RPMI7951 (cell line): ENCODE results near the gene TNFSF8. TPM values are rescaled to one million over a fixed set of nuclear protein-coding genes. Genes with fewer than 3 reads are reported as not detected.

Experiments used
- DNase-seq: peaks from one replicate; pipeline ENCODE4 v3.0.0-alpha.2; 2012; ENCODE audit warnings: low read depth
- total RNA-seq: library from RNA; depleted of rRNA; stranded (reverse); fragments of >200 nt; shearing (Covaris generic); gene quantifications from 2 replicates; pipeline ENCODE4 v1.2.3, GENCODE V29; 2014; rRNA removed

The TNFSF8 gene, protein sequence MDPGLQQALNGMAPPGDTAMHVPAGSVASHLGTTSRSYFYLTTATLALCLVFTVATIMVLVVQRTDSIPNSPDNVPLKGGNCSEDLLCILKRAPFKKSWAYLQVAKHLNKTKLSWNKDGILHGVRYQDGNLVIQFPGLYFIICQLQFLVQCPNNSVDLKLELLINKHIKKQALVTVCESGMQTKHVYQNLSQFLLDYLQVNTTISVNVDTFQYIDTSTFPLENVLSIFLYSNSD
- not detected in 2 replicates for total RNA-seq

DNA sequence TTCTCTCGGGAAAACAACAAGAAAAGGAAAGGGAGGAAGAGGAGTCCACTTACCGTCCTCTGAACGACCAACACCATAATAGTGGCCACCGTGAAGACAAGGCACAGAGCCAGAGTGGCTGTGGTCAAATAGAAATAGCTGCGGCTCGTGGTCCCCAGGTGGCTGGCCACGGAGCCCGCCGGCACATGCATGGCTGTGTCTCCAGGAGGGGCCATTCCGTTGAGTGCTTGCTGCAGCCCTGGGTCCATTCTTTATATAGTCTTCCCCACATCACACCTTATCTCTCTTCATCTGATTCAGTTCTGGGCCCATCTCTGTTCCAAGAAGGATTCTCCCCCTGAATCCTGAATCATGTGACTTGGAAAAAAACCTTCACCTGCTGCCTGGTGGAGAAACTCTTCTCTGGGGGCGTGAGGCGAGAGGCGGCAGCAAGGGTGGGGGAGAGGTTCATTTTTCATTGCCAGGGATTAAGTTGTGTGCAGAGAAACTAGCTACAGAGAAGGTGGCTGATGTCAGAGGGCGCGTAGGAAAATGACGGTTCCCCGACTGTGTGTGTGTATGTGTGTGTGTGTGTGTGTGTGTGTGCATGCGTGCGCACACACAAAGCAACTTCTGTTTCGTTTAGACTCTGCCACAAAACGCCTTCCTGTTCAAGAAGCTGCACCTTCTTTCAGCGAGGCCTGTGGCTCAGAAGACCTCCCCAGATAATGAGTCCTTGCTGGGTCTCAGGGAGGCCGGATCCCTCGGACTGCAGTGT lies at the start of gene TNFSF8:
Gene TNFSF8 (minus strand): TSS at position 536 of the 757 bp plus-strand sequence. CDS start 288 bp downstream, at position 248.
- peak; percentile 51 for DNase-seq

DNA sequence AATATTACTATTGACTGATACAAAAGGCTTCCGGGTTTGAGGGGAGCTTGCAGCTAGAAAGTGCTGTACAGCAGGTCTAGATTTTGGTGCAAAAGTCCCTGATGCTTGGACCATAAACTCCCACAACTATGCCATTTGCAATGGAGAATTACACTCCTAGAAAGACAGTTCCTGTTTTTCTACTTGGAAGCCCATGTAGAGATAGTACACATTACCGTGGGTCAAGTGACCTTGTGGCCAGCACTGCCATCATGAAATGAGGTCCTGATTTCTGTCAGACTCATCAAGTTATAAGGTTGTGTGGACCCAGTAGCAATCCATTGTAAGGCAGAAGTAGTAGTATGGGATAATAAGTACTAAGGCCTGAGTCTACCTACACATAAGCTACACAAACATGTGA lies 42.8 kb upstream of the TNFSF8 start:
- DNase-seq, result no peak

DNA sequence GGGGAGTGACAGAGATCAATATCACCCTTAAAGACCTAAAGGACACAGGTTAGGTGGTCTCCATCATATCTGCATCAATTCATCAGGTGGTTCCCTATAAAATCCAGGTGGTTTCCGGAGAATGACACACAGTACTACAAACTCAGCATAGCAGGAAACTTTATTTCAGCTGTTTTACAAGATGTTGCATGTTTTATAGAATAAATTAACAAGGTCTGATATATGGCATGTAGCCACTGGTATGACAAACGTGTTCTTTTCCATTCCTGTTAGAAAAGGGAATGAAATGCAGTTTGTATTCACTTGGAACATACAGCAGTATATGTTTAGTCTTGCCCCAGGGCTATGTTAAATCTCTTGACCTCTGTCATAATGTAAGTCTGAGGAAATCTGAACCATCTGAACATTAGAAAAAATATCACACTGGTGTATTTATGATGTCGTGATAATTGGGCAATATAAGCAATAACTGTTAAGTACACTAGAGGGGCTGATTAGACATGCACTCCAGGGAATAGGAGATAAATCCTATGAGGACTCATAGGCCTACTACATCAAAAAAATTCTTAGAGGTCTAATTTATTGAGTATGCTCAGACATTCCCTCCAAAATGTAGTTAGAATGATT lies 42.2 kb upstream of the TNFSF8 start:
- DNase-seq, result no peak

DNA sequence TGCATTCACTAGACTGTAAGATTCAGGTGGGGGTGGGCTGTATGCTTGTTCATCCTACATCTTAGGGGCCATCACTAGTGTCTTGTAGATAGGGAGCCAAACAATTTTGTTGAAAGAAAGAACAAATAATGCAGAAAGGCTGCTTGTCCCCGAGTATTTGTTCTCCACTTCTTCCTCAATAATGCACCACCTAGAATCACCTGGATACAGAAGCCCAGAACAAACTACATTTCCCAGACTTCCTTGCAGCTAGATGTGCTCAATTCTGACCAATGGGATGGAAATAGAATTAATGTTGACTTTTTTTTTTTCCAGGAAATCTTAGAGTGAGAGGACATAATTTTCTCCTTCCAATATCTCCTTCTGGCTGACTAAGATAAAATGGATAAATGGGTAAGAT lies 38.9 kb upstream of the TNFSF8 start:
- no peak for DNase-seq

DNA sequence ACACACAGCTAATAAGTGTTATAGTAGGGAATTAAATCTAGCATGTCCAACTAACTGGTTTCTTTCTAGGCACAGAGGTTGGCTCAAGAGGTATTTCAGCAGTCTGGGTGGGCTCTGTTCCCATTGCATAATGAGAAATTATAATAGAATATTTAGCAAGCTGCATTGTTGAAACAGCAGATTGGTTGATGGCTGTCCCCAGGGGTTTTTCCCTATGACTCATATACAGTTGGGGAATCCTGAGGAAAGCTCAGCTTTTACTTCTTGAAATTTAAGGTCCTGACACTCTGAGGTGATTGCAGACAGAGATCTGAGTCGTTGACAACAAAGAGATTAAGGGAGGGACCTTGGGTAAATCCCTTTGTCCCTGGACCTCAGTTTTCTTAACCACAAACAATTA lies 38.3 kb upstream of the TNFSF8 start:
- DNase-seq, result peak; percentile 71

DNA sequence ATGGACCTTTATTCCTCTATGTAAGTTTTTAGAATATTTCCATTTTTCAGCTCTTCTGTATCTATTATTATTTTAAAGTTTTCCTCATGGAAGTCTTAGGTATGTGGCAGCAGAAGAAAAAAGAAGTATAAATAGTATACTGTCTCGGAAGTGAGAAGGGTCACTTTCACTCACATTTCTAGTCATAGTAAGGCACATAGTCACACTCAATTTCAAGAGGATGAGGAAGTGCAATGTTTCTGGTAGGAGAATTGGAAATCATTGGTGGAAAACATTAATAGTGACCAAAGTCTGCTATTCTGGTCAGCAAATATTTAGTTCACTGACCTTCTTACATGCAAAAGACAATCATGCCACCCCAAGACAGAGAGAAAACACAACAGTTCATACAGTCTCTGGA lies 35.2 kb upstream of the TNFSF8 start:
- no peak for DNase-seq

DNA sequence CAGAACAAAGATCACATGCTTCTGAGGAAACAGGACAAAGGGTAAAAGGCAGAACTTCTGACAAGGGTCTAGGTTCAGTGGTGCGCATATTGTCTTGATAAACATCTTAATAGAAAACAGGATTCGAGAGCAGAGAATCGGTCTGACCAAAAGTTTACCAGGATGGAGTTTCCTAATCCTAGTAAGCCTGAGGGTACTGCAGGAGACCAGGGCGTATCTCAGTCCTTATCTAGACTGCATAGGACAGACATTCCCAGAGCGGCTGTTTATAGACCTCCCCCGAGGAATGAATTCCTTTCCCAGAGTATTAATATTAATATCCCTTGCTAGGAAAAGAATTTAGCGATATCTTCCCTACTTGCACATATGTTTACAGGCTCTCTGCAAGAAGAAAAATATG lies 32.4 kb upstream of the TNFSF8 start:
- no peak for DNase-seq

DNA sequence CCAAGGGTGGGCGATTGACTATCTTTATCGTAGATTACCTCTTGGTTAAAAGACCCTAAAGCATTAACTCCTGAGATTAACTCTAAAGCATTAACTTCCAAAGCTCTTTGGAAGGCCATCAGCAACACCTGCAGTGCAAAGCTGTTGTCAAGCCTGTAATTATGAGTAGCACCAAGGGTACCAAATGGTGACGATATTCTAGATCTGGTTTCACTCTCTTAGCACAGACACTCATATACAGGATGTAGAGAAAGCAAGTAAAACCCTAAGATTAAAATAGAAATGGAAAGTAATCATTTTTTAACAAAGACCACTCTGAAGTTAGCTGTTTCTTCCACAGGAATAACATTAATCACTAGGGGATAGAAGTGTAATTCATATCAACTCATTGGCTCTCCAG lies 29.9 kb upstream of the TNFSF8 start:
- DNase-seq, result no peak

DNA sequence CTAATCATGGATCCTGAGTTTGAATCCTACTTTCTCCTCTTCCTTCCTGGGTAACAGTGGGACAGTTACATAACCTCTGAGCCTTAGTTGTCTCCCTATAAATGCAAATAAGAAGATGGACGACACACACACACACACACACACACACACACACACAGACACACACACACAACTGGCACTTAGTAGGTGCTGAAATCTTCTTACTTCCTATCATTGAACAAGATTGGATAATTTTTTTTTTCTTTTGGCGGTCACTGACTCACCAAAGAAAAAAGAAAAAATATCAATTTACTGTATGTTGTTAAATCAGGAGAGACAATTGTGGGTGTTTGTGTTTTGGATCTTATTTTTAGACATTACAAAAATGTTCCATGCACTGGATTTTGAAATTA lies 28.4 kb upstream of the TNFSF8 start:
- DNase-seq, result no peak

DNA sequence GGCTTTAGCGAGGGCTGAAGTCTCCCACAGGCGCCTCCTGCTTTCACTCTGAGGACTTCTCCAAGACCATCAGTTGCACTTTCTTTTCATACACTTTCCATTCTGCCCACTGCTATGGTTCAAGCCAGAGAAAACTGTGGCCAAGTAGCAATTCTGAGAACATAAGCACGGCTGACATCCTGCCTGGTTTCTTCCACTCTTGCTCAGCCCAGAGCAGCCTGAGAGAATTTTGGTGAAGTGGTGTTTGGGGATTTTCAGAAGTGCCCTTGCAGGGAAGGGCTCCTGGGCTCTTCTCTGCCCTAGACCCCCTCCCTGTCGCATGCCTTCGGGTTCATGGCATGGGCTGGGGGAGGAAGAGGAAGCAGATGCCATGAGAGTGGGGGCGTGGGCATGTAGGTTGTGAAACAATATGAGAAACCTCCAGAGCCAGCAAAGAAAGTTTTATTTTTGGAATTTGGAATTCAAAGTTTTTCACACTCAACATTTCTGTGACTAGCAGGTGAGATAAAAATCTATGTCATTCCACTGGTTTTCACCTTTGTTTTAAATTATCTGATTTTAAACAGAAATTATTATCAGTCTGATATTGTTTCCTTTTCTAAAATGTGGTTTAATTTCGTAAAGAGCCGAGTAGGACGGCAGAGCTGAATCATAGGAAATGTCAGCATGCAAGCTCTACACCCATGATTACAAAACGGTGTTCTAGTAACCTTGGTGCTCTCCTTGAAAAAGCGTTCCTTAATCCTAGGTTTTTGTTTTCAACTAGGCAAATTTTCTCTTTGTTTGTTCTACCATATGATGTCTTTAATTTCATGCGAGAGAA lies 27.8 kb upstream of the TNFSF8 start:
- peak; percentile 34 for DNase-seq

DNA sequence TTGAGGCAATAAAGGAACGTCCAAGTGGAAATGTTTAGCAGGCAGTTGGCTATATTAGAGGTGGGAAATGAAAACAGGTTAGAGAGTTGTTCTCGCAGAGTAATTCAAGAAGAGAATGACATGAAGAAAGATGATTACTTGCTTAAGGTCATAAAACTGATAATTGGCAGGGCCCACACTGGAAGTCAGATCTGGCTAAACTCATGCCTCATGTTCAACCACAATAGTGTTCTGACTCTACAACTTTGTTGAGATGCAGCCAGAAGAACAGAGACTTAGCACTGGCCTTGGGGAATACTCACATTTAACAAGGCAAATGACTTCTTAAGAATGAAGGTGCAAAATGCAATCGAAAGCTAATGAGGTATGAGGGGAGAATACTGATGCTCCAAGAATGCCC lies 27.2 kb upstream of the TNFSF8 start:
- DNase-seq, result no peak

DNA sequence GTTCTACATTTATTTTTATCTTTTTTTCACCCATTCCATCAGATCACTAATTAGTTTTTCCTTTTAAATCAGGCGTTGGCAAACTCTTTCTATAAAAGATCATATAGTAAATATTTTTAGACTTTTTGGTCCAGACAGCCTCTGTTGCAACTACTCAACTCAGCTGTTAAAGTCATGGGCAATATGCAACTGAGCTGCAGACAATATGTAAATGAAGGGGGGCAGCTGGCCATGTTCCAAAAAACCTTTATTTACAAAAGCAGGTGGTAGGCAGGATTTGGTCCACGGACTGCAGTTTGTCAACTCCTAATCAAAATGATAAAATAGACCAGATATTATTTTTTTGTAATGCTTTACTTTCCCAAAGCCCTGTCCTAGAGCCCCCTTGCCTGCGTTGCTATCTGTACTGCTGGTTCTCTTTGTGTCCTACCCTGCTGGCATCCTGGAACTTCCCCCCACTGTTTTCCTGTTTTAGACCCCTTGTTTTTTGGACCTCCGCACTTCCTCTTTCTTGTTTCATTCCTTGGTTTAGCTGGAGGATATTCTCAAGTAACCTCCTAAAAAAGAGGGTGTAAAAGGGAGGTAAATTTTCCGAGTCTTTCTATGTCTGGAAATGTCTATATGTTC lies 24.7 kb upstream of the TNFSF8 start:
- DNase-seq, result no peak

DNA sequence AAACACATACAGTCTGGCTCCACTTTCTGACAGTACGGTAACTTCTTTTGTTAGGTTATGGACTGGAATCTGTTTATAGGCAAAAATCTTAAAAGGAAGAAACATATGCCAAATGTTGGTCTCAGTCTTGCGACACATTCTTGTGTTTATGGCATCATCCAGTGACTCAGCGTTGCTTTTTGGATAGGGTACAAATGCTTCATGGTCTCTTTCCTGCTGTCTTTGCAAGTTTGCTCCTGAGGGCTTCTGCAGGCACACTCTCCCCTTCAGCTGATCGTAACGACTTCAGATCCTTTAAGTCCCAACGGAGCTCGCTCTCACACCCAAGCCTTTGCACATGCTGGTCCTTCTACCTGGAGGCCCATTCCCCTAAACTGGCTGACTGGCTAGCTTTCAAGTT lies 23.6 kb upstream of the TNFSF8 start:
- DNase-seq, result peak; percentile 89

DNA sequence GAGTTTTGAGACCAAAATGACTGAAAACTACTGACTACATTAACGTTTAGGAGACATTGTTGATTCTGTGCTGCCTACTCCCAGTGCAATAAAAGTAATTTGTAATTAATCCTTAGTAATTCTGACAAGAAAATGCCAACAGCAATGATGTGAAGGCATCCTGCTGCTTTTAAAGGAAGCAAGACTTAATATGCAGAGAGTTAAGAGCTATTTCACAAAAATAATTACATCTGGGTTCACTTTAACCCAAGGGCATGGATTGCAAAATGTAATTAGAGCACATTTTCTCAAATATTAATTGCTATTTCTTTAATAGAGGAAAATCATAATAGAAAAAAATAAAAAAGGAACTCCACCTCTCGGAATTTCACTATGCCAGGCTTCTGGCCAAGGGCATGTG lies 22.7 kb upstream of the TNFSF8 start:
- no peak for DNase-seq

DNA sequence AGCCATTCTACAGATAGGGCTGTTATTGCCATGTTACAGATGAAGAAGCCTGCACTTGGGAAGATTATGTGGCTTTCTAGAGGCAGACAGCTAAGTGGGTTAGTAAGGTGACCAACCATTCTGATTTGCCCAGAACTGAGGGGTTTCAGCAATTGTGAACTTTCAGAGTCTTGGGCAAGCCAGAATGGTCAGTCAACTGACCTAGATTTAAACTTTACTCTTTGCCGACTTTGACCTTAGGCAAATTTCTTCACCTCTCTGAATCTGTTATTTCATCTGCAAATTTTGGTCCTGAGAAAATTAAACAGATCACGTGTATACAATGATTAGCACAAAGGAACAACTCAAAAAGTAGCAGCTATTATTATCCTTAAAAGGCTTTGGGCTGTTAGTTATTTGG lies 20.4 kb upstream of the TNFSF8 start:
- DNase-seq, result no peak

DNA sequence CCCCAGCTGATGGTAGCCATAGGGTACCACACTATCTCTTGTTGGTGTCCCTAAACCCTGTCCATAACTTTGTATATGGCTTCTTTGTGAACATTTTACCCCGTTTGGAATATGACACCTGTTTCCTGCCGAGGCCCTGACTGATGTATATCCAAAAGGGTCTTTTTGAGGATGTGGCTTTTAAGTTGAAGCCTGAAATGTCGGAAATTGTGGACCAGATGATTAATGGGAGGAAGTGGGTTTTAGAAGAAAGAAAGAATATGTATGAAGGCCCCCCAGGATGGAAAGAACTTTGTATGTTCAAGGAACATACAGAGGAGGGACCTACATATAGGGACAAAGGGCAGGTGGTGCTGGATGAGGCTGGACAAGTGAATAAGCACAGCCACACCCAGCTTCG lies 16.7 kb upstream of the TNFSF8 start:
- no peak for DNase-seq

DNA sequence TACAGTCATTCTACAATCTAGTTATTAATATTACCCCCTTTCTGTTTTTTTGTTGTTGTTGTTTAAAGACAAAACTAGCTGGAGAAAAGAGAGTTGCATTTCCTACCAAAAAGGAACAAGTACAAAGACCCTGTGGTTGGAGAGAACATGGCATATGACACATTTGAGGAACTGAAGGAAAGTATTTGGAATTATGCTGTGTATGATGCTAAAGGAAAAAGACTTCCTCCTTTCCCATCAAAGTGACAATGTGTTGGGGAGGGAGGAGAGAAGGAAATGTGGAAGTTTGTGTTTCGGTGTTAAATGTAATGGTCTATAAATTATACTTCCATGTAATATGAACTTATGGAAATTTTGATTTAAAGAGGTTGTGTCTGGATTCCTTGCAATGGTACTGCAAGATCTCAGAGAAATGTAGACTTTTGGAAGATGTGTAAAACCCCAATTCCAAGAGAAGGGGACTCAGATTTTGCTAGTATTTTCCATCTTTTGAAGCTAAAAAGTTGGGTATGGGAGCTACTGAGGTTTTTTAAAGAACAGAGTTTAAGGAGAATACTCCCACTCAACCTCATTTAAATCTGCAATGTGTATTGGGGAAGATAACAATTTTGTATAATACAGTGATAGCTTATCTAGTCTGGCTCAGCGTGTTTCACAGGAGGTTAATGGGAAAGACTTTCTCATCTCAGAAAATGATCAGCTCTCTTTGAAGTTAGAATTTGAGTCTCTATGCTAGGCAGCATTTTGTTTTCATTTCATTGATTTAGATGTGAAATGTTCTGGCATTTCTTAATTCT lies 15.4 kb upstream of the TNFSF8 start:
- DNase-seq, result no peak

DNA sequence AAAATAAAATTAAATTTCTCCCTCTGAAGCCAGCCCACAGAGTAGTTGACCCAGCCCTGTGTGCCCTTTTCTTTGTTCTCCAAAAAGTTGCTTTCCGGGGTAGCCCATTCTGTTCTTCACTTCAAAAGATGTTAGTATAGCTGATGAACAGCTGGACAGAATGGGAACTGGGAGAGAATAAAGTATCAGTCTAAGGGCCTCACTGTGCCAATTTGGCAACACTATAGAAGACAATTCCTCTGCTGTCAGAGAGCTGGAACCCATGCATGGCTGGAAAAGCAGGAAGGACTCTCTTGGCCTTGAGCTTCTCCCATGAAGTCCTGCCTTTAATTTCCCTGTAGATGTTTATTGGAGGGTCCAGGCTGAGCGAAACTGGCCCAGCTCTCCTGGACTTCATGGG lies 11.0 kb upstream of the TNFSF8 start:
- no peak for DNase-seq

DNA sequence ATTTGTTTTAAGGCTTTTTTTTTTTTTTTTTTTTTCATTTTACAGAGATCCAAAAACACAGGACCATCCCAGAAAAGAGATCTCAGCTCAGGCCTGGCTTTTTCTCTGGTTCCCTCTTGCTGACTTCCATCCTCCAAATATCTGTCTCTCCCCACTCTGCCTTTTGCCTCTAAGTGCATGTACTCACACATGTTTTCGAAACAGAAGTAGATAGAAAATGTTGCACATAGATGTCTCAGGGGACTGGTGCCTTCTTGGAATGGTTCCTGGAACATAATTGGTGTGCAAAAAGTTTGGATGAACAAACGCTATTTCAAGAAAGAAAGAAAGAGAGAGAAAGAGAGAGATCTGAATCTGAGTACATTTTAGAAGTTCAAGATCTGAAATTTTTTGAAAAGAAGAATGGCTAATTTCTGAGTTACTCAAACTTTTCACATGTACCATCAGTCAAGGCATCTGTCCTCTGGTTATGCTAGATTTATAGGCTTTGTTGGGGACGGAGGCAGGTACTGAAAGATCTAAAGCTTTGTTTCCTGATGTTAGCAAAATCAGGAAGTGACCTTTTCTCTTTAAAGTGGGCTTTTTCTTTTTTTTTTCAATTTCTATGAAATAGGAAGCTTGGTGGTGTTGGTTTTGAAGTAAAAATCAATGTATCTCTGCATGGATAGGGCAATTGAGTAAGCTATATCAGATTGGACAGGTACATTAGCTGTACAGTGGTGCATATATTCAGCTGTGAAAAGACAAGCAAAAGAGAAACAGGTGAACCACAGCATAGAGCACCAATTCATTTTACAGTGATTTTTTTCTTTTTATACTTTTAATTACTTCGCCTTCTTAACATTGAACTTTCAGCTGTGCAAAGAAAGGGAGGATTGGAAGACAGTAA lies 8.5 kb upstream of the TNFSF8 start:
- DNase-seq, result no peak

DNA sequence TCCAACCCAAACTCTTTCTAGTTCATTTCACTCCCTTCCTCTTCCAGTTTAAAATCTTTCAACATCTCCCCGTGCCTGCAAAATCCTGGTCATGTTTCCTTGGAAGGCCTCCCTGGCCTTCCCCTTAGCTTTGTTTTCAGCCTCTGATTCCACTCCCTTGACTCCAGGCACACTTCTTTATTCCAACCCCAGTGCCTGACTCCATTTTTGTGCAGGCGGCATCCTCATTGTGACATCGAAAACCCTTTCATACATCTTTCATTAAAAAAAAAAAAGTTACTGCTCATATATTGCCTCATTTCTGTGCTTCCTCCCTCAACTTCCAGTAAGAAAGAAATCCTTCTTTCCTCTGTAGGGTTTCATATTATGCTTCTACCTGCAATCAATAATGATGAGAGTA lies 7.1 kb upstream of the TNFSF8 start:
- no peak for DNase-seq
